HepG2 (cell line): ENCODE data around the gene NFATC3. TPM values are rescaled to one million over a fixed set of nuclear protein-coding genes. Genes with fewer than 3 reads are reported as not detected.

Experiments
- BRD4 ChIP-seq: sonication (generic); formaldehyde crosslinking; IDR thresholded peaks from 2 replicates; pipeline ENCODE4 v1.4.0; 2020; ENCODE audit warnings: missing genetic modification reagents
- KDM2A ChIP-seq: sonication (generic); formaldehyde crosslinking; IDR thresholded peaks from 2 replicates; pipeline ENCODE4 v1.4.0; 2020; ENCODE audit warnings: low read depth, missing genetic modification reagents, borderline replicate concordance
- RNF2 ChIP-seq: fragments of 450-650 bp; conservative IDR thresholded peaks from 2 replicates; pipeline ENCODE4 v1.6.1; 2016; ENCODE audit warnings: low read depth
- TBL1XR1 ChIP-seq: fragments of 150-350 bp; IDR thresholded peaks from 2 replicates; pipeline ENCODE4 v1.6.1; 2014; ENCODE audit warnings: borderline replicate concordance, low read length; ENCODE audit not compliant: partially characterized antibody
- TOE1 ChIP-seq: sonication (generic); formaldehyde crosslinking; IDR thresholded peaks from 2 replicates; pipeline ENCODE4 v1.4.0; 2020; ENCODE audit warnings: mild to moderate bottlenecking, missing genetic modification reagents
- YY1 ChIP-seq: IDR thresholded peaks from 2 replicates; pipeline ENCODE4 v1.6.1; 2011; ENCODE audit warnings: low read length, low read depth, moderate library complexity, mild to moderate bottlenecking; ENCODE audit not compliant: insufficient read depth, insufficient replicate concordance
- ZFAT ChIP-seq: sonication (generic); formaldehyde crosslinking; conservative IDR thresholded peaks from 2 replicates; pipeline ENCODE4 v1.8.1; 2023; ENCODE audit warnings: missing genetic modification reagents, inconsistent platforms
- ZNF124 ChIP-seq: sonication (generic); formaldehyde crosslinking; IDR thresholded peaks from 2 replicates; pipeline ENCODE4 v1.4.0; 2020; ENCODE audit warnings: missing genetic modification reagents
- ZNF263 ChIP-seq: sonication (generic); formaldehyde crosslinking; IDR thresholded peaks from 2 replicates; pipeline ENCODE4 v1.4.0; 2020; ENCODE audit warnings: missing genetic modification reagents
- ZNF350 ChIP-seq: sonication (generic); formaldehyde crosslinking; IDR thresholded peaks from 2 replicates; pipeline ENCODE4 v1.4.0; 2020; ENCODE audit warnings: mild to moderate bottlenecking, low read depth, missing genetic modification reagents, borderline replicate concordance
- ZNF713 ChIP-seq: sonication (generic); formaldehyde crosslinking; IDR thresholded peaks from 2 replicates; pipeline ENCODE4 v1.4.0; 2020; ENCODE audit warnings: mild to moderate bottlenecking, missing genetic modification reagents
- polyA plus RNA-seq, 8 experiments: library from polyadenylated mRNA; depleted of rRNA in 3 of 8; stranded (reverse) in 7 of 8; unstranded in 1 of 8; fragments of >200 nt; fragmentation: Illumina TruSeq in 4 of 8; extraction: Trizol in 4 of 8; gene quantifications; 2 replicates each; pipeline versions ENCODE4 v1.2.1 to v1.2.3, GENCODE V29; 2011 to 2016; ENCODE audit warnings: low read depth in 4 of 8, missing spikeins in 1 of 8, mixed read lengths in 1 of 8; ENCODE audit not compliant: insufficient read depth in 1 of 8
- total RNA-seq, 5 experiments: library from RNA; depleted of rRNA; stranded (reverse); fragments of >200 nt; fragmentation: Illumina TruSeq; extraction: Trizol; gene quantifications; 2 replicates each; pipeline ENCODE4 v1.2.3, GENCODE V29; 2016; ENCODE audit warnings: low read depth in 1 of 5
- TF ChIP-seq, protein P1 (sequence below): sonication (generic); formaldehyde crosslinking; IDR thresholded peaks from 2 replicates; pipeline ENCODE4 v1.8.1; 2023; ENCODE audit warnings: mild to moderate bottlenecking, missing genetic modification reagents
- TF ChIP-seq, protein P2 (sequence below): sonication (generic); formaldehyde crosslinking; IDR thresholded peaks from 2 replicates; pipeline ENCODE4 v1.4.0; 2020; ENCODE audit warnings: missing genetic modification reagents
- TF ChIP-seq, protein P3 (sequence below), 2 experiments: sonication (generic) in 1 of 2; formaldehyde crosslinking in 1 of 2; IDR thresholded peaks; 2 replicates each; pipeline versions ENCODE4 v1.4.0 to v1.6.1; 2018 to 2020; ENCODE audit warnings: missing genetic modification reagents in 2 of 2, borderline replicate concordance in 1 of 2, low read depth in 1 of 2, mild to moderate bottlenecking in 1 of 2, missing biosample characterization in 1 of 2
- TF ChIP-seq, protein P4 (sequence below): sonication (generic); formaldehyde crosslinking; IDR thresholded peaks from 2 replicates; pipeline ENCODE4 v1.5.1; 2020; ENCODE audit warnings: missing genetic modification reagents, mild to moderate bottlenecking, borderline replicate concordance

NFATC3 gene
- total and polyA plus RNA-seq, 2 of the 13 experiments (the other 11 are each of a cell fraction or from before 2014, with no cell fraction given) = 52.6 to 62.7 TPM

DNA sequence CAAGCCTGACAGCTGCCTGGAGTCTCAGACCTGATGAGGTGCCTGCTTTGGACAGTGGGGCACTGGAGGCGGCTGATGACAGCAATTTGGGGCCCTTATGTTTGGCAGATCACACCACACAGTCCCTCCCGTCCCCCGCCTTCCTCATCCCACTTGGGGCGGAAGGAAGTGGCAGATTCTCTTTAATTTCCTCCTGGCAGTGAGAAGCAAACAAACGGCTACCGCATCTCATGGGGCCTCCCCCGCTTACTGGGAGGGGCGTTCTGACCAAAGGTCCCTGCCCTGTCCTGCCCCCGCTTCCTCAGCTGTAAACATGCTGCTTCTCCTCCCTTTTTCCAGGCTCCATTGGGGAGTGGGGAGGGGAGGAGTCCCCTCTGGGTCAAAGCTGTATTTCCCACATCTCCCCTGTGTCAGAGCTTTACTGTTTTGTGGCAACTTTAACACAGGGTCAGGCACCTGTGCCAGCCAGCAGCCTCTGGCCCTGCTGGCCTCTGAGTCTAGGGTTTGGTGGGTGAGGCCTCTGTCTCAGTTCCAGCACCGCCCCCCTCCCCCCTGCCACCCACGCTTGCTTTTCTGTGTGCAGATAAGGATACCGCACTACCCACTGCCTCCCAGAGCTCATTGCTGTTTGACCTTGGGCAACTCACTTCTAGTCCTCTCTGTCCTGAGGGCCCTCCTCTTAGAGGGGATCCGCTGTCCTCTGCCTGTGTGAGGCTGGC lies 5.4 kb upstream of the NFATC3 start (continued):
- TF ChIP-seq, protein P1, sequence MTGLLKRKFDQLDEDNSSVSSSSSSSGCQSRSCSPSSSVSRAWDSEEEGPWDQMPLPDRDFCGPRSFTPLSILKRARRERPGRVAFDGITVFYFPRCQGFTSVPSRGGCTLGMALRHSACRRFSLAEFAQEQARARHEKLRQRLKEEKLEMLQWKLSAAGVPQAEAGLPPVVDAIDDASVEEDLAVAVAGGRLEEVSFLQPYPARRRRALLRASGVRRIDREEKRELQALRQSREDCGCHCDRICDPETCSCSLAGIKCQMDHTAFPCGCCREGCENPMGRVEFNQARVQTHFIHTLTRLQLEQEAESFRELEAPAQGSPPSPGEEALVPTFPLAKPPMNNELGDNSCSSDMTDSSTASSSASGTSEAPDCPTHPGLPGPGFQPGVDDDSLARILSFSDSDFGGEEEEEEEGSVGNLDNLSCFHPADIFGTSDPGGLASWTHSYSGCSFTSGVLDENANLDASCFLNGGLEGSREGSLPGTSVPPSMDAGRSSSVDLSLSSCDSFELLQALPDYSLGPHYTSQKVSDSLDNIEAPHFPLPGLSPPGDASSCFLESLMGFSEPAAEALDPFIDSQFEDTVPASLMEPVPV (CRISPR knock-in tag) = peak; percentile 95
- TF ChIP-seq TBL1XR1 = no peak
- TF ChIP-seq BRD4 (CRISPR knock-in tag) = peak; percentile 96
- TF ChIP-seq, protein P2, sequence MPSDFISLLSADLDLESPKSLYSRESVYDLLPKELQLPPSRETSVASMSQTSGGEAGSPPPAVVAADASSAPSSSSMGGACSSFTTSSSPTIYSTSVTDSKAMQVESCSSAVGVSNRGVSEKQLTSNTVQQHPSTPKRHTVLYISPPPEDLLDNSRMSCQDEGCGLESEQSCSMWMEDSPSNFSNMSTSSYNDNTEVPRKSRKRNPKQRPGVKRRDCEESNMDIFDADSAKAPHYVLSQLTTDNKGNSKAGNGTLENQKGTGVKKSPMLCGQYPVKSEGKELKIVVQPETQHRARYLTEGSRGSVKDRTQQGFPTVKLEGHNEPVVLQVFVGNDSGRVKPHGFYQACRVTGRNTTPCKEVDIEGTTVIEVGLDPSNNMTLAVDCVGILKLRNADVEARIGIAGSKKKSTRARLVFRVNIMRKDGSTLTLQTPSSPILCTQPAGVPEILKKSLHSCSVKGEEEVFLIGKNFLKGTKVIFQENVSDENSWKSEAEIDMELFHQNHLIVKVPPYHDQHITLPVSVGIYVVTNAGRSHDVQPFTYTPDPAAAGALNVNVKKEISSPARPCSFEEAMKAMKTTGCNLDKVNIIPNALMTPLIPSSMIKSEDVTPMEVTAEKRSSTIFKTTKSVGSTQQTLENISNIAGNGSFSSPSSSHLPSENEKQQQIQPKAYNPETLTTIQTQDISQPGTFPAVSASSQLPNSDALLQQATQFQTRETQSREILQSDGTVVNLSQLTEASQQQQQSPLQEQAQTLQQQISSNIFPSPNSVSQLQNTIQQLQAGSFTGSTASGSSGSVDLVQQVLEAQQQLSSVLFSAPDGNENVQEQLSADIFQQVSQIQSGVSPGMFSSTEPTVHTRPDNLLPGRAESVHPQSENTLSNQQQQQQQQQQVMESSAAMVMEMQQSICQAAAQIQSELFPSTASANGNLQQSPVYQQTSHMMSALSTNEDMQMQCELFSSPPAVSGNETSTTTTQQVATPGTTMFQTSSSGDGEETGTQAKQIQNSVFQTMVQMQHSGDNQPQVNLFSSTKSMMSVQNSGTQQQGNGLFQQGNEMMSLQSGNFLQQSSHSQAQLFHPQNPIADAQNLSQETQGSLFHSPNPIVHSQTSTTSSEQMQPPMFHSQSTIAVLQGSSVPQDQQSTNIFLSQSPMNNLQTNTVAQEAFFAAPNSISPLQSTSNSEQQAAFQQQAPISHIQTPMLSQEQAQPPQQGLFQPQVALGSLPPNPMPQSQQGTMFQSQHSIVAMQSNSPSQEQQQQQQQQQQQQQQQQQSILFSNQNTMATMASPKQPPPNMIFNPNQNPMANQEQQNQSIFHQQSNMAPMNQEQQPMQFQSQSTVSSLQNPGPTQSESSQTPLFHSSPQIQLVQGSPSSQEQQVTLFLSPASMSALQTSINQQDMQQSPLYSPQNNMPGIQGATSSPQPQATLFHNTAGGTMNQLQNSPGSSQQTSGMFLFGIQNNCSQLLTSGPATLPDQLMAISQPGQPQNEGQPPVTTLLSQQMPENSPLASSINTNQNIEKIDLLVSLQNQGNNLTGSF (CRISPR knock-in tag) = 0 out of 2 replicates have a peak, but pooled peaks have one; percentile 17
- peak; percentile 3 for TF ChIP-seq YY1
- TF ChIP-seq KDM2A = peak; percentile 84
- TF ChIP-seq TOE1 (CRISPR knock-in tag) = no peak
- peak; percentile 43; the same call in 1 of the 2 replicates for TF ChIP-seq ZNF713 (CRISPR knock-in tag)
- peak; percentile 97 for TF ChIP-seq ZNF263 (CRISPR knock-in tag)
- no peak for TF ChIP-seq RNF2
- TF ChIP-seq ZNF124 (CRISPR knock-in tag) = peak; percentile 70
- TF ChIP-seq, protein P3, sequence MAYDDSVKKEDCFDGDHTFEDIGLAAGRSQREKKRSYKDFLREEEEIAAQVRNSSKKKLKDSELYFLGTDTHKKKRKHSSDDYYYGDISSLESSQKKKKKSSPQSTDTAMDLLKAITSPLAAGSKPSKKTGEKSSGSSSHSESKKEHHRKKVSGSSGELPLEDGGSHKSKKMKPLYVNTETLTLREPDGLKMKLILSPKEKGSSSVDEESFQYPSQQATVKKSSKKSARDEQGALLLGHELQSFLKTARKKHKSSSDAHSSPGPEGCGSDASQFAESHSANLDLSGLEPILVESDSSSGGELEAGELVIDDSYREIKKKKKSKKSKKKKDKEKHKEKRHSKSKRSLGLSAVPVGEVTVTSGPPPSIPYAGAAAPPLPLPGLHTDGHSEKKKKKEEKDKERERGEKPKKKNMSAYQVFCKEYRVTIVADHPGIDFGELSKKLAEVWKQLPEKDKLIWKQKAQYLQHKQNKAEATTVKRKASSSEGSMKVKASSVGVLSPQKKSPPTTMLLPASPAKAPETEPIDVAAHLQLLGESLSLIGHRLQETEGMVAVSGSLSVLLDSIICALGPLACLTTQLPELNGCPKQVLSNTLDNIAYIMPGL (CRISPR knock-in tag; IDR thresholded peaks at IDR 0.05; ENCODE audit: borderline replicate concordance in 1 of 2, low read depth in 1 of 2) = peak; percentile 53 to 81; a peak in 3 of 4 replicates
- no peak for TF ChIP-seq ZFAT (CRISPR knock-in tag)
- TF ChIP-seq, protein P4, sequence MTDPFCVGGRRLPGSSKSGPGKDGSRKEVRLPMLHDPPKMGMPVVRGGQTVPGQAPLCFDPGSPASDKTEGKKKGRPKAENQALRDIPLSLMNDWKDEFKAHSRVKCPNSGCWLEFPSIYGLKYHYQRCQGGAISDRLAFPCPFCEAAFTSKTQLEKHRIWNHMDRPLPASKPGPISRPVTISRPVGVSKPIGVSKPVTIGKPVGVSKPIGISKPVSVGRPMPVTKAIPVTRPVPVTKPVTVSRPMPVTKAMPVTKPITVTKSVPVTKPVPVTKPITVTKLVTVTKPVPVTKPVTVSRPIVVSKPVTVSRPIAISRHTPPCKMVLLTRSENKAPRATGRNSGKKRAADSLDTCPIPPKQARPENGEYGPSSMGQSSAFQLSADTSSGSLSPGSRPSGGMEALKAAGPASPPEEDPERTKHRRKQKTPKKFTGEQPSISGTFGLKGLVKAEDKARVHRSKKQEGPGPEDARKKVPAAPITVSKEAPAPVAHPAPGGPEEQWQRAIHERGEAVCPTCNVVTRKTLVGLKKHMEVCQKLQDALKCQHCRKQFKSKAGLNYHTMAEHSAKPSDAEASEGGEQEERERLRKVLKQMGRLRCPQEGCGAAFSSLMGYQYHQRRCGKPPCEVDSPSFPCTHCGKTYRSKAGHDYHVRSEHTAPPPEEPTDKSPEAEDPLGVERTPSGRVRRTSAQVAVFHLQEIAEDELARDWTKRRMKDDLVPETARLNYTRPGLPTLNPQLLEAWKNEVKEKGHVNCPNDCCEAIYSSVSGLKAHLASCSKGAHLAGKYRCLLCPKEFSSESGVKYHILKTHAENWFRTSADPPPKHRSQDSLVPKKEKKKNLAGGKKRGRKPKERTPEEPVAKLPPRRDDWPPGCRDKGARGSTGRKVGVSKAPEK (CRISPR knock-in tag) = peak; percentile 96
- peak; percentile 99 for TF ChIP-seq ZNF350
